K562 (cell line): ENCODE data around the gene VEGFB. TPM values are rescaled to one million over a fixed set of nuclear protein-coding genes. Genes with fewer than 3 reads are reported as not detected.

ENCODE experiments used
- ASH1L ChIP-seq: fragments of 450-650 bp; IDR thresholded peaks from 2 replicates; pipeline ENCODE4 v1.6.1; 2018; ENCODE audit warnings: borderline replicate concordance, mild to moderate bottlenecking, low read depth; ENCODE audit not compliant: partially characterized antibody
- BRCA1 ChIP-seq, 2 experiments: fragments of 450-650 bp in 1 of 2; sonication (generic) in 1 of 2; formaldehyde crosslinking in 1 of 2; IDR thresholded peaks; 2 replicates each; pipeline versions ENCODE4 v1.5.0 to v1.6.1; 2017 to 2020; ENCODE audit warnings: mild to moderate bottlenecking in 1 of 2, missing genetic modification reagents in 1 of 2
- CREB1 ChIP-seq, 2 experiments: sonication (generic) in 1 of 2; formaldehyde crosslinking in 1 of 2; IDR thresholded peaks; 2 replicates each; pipeline versions ENCODE4 v1.6.1 to v1.8.0; 2012 to 2022; ENCODE audit warnings: inconsistent platforms in 1 of 2, mild to moderate bottlenecking in 1 of 2, missing genetic modification reagents in 1 of 2, moderate library complexity in 1 of 2
- ELF4 ChIP-seq: fragments of 450-650 bp; formaldehyde crosslinking; IDR thresholded peaks from 2 replicates; pipeline ENCODE4 v1.4.0; 2022; ENCODE audit warnings: missing genetic modification characterization
- ETS2 ChIP-seq: IDR thresholded peaks from 2 replicates; pipeline ENCODE4 v1.6.1; 2016; ENCODE audit warnings: borderline replicate concordance, missing genetic modification characterization, mild to moderate bottlenecking, moderate library complexity, missing compliant biosample characterization; ENCODE audit not compliant: poor library complexity, severe bottlenecking
- FOS ChIP-seq: IDR thresholded peaks from 3 replicates; pipeline ENCODE4 v1.6.1; 2011; ENCODE audit not compliant: insufficient read length; ENCODE audit errors: extremely low read depth
- HDAC6 ChIP-seq: IDR thresholded peaks from 2 replicates; pipeline ENCODE4 v1.6.1; 2012; ENCODE audit warnings: low read depth, mild to moderate bottlenecking, control low read depth, inconsistent platforms, low read length, moderate library complexity
- ILF3 ChIP-seq: fragments of 450-650 bp; IDR thresholded peaks from 2 replicates; pipeline ENCODE4 v1.6.1; 2018; ENCODE audit warnings: antibody characterized with exemption, mild to moderate bottlenecking, moderate library complexity, borderline replicate concordance
- MBD2 ChIP-seq: sonication (generic); IDR thresholded peaks from 2 replicates; pipeline ENCODE4 v1.6.1; 2016; ENCODE audit warnings: low read depth, borderline replicate concordance
- NFE2 ChIP-seq: IDR thresholded peaks from 2 replicates; pipeline ENCODE4 v1.6.1; 2014; ENCODE audit warnings: antibody characterized with exemption, low read depth
- SPI1 ChIP-seq: IDR thresholded peaks from 2 replicates; pipeline ENCODE4 v1.6.1; 2011; ENCODE audit warnings: low read depth, low read length, control low read depth, borderline replicate concordance
- TEAD4 ChIP-seq, 2 experiments: sonication (generic) in 1 of 2; formaldehyde crosslinking in 1 of 2; IDR thresholded peaks; 2 replicates each; pipeline versions ENCODE4 v1.6.1 to v1.8.0; 2012 to 2022; ENCODE audit warnings: borderline replicate concordance in 1 of 2, inconsistent platforms in 1 of 2, low read length in 1 of 2, mild to moderate bottlenecking in 1 of 2, missing genetic modification reagents in 1 of 2
- ZNF175 ChIP-seq: fragments of 200-800 bp; sonication (Bioruptor generic); IDR thresholded peaks from 2 replicates; pipeline ENCODE4 v1.6.1; 2016; ENCODE audit warnings: low read depth, mild to moderate bottlenecking, missing genetic modification characterization, missing compliant biosample characterization
- polyA plus RNA-seq, 8 experiments: library from polyadenylated mRNA; depleted of rRNA in 4 of 8; stranded (reverse) in 5 of 8; unstranded in 3 of 8; fragments of >200 nt; fragmentation: Nextera tagmentation in 2 of 8; fragmentation: Illumina TruSeq in 1 of 8; extraction: Ambion mirVana in 2 of 8; extraction: Trizol in 1 of 8; gene quantifications; 2 replicates each; pipeline versions ENCODE4 v1.2.1 to v1.2.3, GENCODE V29; 2011 to 2014; ENCODE audit warnings: inconsistent platforms in 1 of 8, missing spikeins in 1 of 8
- total RNA-seq, 7 experiments: library from RNA; depleted of rRNA in 6 of 7; stranded (reverse); fragments of >200 nt in 6 of 7; fragmentation: Illumina TruSeq in 2 of 7; extraction: Trizol in 2 of 7; gene quantifications; 2 replicates each; pipeline versions ENCODE4 v1.2.1 to v1.2.3, GENCODE V29; 2011 to 2021; ENCODE audit warnings: low replicate concordance in 1 of 7
- TF ChIP-seq, protein P1 (sequence below), 2 experiments: fragments of 450-650 bp; conservative IDR thresholded peaks; 2 replicates each; pipeline ENCODE4 v1.6.1; 2017; ENCODE audit warnings: mild to moderate bottlenecking in 2 of 2, moderate library complexity in 2 of 2
- TF ChIP-seq, protein P2 (sequence below): fragments of 200-800 bp; sonication (Bioruptor generic); IDR thresholded peaks from 2 replicates; pipeline ENCODE4 v1.6.1; 2017; ENCODE audit warnings: missing genetic modification characterization, missing compliant biosample characterization
- TF ChIP-seq, protein P3 (sequence below), 2 experiments: IDR thresholded peaks; 2 replicates each; pipeline ENCODE4 v1.6.1; 2012; ENCODE audit warnings: improper control_type of control experiment in 2 of 2, low read depth in 2 of 2, low read length in 2 of 2, borderline replicate concordance in 1 of 2
- TF ChIP-seq, protein P4 (sequence below): IDR thresholded peaks from 2 replicates; pipeline ENCODE4 v1.6.1; 2011; ENCODE audit warnings: borderline replicate concordance, low read depth, mild to moderate bottlenecking, moderate library complexity, low read length; ENCODE audit not compliant: insufficient read depth, poor library complexity, severe bottlenecking

VEGFB gene
- total and polyA plus RNA-seq, 9 of the 15 experiments (the other 6 are each of a cell fraction or from before 2014, with no cell fraction given): 11.0 to 83.4 (median 25.7) TPM

DNA sequence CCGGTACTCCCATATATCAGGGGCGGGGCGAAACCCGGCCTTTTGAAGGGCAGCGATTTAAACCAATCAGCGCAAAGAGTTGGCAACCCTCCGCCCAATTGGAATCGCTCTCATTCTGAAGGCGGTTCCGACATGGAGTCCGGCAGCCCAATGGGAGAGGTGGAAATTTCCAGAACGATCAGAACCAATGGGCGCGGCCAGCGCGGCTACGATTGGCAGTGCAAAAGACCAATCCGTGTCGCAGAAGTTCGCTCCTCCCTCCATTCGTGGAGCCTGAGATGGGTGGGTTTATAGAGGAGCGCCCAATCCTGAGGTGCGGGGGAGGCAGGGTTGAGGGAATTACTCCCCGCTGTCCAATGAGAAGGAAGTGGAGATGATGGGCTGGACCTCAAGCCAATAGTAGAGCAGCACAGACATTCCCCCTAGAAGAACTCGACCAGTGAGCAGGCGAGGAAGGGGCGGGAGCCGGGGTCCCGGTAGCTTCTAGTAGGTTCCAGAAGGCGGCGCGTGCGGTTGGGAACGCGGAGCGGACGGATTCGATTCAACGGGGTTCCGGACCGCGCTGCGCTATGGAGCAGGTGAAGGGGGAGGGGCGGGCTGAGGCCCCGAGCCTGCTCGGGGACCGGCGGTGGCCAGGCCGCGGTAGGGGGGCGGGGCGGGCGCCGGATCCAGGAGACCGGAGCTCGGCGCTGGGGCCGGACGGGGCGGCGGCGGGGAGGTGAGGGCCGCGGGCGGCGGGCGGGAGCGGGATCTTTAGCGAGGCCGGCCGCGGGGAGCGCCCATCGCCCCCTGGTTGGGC is 48.5 kb upstream of the VEGFB start, which contains the start of gene STIP1 (continued):
- TF ChIP-seq, protein P1, sequence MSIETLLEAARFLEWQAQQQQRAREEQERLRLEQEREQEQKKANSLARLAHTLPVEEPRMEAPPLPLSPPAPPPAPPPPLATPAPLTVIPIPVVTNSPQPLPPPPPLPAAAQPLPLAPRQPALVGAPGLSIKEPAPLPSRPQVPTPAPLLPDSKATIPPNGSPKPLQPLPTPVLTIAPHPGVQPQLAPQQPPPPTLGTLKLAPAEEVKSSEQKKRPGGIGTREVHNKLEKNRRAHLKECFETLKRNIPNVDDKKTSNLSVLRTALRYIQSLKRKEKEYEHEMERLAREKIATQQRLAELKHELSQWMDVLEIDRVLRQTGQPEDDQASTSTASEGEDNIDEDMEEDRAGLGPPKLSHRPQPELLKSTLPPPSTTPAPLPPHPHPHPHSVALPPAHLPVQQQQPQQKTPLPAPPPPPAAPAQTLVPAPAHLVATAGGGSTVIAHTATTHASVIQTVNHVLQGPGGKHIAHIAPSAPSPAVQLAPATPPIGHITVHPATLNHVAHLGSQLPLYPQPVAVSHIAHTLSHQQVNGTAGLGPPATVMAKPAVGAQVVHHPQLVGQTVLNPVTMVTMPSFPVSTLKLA (conservative IDR thresholded peaks at IDR 0.05): peak in 1 of 2 experiments; percentile 42
- TF ChIP-seq SPI1 (no peak), BRCA1 (IDR thresholded peaks at IDR 0.05) (no peak), BRCA1 (CRISPR knock-in tag; IDR thresholded peaks at IDR 0.05) (no peak), ASH1L (peak; percentile 100), HDAC6 (no peak), MBD2 (peak; percentile 100), ILF3 (no peak), ETS2 (tag) (no peak), FOS (peak; percentile 97), NFE2 (no peak), CREB1 (IDR thresholded peaks at IDR 0.05) (peak; percentile 53; the same call in 1 of the 2 replicates), CREB1 (CRISPR knock-in tag; IDR thresholded peaks at IDR 0.05) (peak; percentile 77), ZNF175 (CRISPR knock-in tag) (no peak), ELF4 (CRISPR knock-in tag) (0 out of 2 replicates have a peak, but pooled peaks have one; percentile 12), TEAD4 (IDR thresholded peaks at IDR 0.05; ENCODE audit: low read length) (peak; percentile 73), TEAD4 (CRISPR knock-in tag; IDR thresholded peaks at IDR 0.05; ENCODE audit: borderline replicate concordance) (no peak)
- TF ChIP-seq, protein P2, sequence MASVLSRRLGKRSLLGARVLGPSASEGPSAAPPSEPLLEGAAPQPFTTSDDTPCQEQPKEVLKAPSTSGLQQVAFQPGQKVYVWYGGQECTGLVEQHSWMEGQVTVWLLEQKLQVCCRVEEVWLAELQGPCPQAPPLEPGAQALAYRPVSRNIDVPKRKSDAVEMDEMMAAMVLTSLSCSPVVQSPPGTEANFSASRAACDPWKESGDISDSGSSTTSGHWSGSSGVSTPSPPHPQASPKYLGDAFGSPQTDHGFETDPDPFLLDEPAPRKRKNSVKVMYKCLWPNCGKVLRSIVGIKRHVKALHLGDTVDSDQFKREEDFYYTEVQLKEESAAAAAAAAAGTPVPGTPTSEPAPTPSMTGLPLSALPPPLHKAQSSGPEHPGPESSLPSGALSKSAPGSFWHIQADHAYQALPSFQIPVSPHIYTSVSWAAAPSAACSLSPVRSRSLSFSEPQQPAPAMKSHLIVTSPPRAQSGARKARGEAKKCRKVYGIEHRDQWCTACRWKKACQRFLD (CRISPR knock-in tag): peak; percentile 78; the same call in 1 of the 2 replicates
- TF ChIP-seq, protein P3, sequence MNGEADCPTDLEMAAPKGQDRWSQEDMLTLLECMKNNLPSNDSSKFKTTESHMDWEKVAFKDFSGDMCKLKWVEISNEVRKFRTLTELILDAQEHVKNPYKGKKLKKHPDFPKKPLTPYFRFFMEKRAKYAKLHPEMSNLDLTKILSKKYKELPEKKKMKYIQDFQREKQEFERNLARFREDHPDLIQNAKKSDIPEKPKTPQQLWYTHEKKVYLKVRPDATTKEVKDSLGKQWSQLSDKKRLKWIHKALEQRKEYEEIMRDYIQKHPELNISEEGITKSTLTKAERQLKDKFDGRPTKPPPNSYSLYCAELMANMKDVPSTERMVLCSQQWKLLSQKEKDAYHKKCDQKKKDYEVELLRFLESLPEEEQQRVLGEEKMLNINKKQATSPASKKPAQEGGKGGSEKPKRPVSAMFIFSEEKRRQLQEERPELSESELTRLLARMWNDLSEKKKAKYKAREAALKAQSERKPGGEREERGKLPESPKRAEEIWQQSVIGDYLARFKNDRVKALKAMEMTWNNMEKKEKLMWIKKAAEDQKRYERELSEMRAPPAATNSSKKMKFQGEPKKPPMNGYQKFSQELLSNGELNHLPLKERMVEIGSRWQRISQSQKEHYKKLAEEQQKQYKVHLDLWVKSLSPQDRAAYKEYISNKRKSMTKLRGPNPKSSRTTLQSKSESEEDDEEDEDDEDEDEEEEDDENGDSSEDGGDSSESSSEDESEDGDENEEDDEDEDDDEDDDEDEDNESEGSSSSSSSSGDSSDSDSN (IDR thresholded peaks at IDR 0.05; ENCODE audit: borderline replicate concordance in 1 of 2, low read depth in 2 of 2, low read length in 2 of 2): peak in 1 of 2 experiments; percentile 46; a peak in 1 of 4 replicates
- TF ChIP-seq, protein P4, sequence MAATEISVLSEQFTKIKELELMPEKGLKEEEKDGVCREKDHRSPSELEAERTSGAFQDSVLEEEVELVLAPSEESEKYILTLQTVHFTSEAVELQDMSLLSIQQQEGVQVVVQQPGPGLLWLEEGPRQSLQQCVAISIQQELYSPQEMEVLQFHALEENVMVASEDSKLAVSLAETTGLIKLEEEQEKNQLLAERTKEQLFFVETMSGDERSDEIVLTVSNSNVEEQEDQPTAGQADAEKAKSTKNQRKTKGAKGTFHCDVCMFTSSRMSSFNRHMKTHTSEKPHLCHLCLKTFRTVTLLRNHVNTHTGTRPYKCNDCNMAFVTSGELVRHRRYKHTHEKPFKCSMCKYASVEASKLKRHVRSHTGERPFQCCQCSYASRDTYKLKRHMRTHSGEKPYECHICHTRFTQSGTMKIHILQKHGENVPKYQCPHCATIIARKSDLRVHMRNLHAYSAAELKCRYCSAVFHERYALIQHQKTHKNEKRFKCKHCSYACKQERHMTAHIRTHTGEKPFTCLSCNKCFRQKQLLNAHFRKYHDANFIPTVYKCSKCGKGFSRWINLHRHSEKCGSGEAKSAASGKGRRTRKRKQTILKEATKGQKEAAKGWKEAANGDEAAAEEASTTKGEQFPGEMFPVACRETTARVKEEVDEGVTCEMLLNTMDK: peak; percentile 86
